Measurements from ENCODE around the gene APBB1IP.
"Not testable (repeated sequence)": the region's sequence is repeated elsewhere in the genome, so short reads cannot be mapped to it uniquely, and the experiment has no call there.

APBB1IP gene

DNA sequence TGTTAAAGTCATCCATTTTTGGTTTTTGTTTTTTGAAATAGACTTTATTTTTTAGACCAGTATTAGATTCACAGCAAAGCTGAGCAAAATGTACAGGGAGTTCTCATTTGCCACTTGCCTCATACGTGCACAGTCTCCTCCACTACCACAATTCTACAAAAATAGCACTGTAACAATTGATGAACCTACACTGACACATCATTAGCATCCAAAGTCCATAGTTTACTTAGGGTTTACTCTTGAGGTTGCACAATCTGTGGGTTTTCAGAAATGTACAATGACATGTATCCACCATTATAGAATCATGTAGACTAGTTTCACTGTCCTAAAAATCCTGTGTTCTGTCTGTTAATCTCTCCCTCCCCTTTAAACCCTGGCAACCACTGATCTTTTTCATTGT is 133.5 kb downstream of the APBB1IP start:
- H3K9me3 ChIP-seq (ENCODE audit: control insufficient read depth in 1 of 2, low read length in 2 of 2): no peaks in the 10 kb centered on the region
- no peak overlapping the region for H3K4me3 ChIP-seq (ENCODE audit: low read depth in 1 of 2, low read length in 2 of 2)
- H3K4me1 ChIP-seq (ENCODE audit: control insufficient read depth in 1 of 2, insufficient read depth in 2 of 2, low read length in 2 of 2): no peaks in the 10 kb centered on the region
- H3K27ac ChIP-seq (ENCODE audit: low read depth, low read length): no peak overlapping the region
- peaks cover 0 to 5% of the 10 kb centered on the region in 2 donors for H3K27me3 ChIP-seq (ENCODE audit: control insufficient read depth in 1 of 2, insufficient read depth in 2 of 2, low read length in 2 of 2)
- H3K9ac ChIP-seq (ENCODE audit: low read depth in 1 of 2, low read length in 2 of 2): no peak overlapping the region
- no peaks in the 10 kb centered on the region for H3K36me3 ChIP-seq (ENCODE audit: control insufficient read depth in 1 of 2, insufficient read depth in 2 of 2, low read length in 2 of 2)

DNA sequence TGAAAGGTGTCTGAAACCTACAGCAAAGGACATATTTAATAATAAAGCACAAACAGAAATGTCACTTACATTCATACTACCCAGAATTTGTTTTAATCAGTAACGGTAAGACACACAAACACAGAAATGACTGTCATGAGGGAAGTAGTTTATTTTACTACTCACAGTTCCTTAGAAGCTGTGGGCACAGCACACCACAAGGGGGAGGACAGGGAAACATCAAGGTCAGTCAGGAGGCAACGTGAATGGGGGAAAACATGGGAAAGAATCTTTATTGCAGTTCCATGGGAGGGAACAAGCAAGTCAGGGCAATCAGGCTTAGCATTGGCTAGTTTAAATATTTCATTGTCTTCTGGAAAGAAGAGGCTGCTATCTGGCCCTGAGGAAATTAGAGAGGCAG is 135.5 kb downstream of the APBB1IP start:
- Histone ChIP-seq H3K9me3 (ENCODE audit: control insufficient read depth in 1 of 2, low read length in 2 of 2) (no peaks in the 10 kb centered on the region), H3K4me1 (ENCODE audit: control insufficient read depth in 1 of 2, insufficient read depth in 2 of 2, low read length in 2 of 2) (no peaks in the 10 kb centered on the region), H3K4me3 (ENCODE audit: low read depth in 1 of 2, low read length in 2 of 2) (no peak overlapping the region), H3K36me3 (ENCODE audit: control insufficient read depth in 1 of 2, insufficient read depth in 2 of 2, low read length in 2 of 2) (no peaks in the 10 kb centered on the region), H3K9ac (ENCODE audit: low read depth in 1 of 2, low read length in 2 of 2) (no peak overlapping the region), H3K27ac (ENCODE audit: low read depth, low read length) (no peak overlapping the region), H3K27me3 (ENCODE audit: control insufficient read depth in 1 of 2, insufficient read depth in 2 of 2, low read length in 2 of 2) (no peaks in the 10 kb centered on the region)

DNA sequence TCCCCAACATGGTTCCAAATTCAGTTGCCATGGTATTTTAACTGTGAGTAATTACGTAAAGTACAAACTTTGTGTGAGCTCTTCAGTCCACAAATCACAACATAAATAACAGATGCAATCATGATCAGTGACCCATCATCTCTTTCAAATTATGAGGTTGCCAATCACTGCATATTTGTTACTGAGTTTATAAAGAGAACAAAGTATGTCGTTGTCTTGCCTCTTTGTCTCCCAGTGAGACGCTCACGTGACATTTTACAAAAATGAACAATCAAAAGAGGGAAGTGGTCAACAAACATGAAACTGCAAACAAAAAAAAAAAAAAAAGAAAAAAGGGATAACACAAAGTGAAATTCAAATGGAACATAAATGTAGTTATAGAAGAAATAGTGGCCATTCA is 136.6 kb downstream of the APBB1IP start:
- Histone ChIP-seq H3K36me3 (ENCODE audit: control insufficient read depth in 1 of 2, insufficient read depth in 2 of 2, low read length in 2 of 2) (no peaks in the 10 kb centered on the region), H3K27me3 (ENCODE audit: control insufficient read depth in 1 of 2, insufficient read depth in 2 of 2, low read length in 2 of 2) (no peaks in the 10 kb centered on the region), H3K9me3 (ENCODE audit: control insufficient read depth in 1 of 2, low read length in 2 of 2) (no peaks in the 10 kb centered on the region), H3K4me1 (ENCODE audit: control insufficient read depth in 1 of 2, insufficient read depth in 2 of 2, low read length in 2 of 2) (no peaks in the 10 kb centered on the region), H3K4me3 (ENCODE audit: low read depth in 1 of 2, low read length in 2 of 2) (no peak overlapping the region), H3K27ac (ENCODE audit: low read depth, low read length) (no peak overlapping the region), H3K9ac (ENCODE audit: low read depth in 1 of 2, low read length in 2 of 2) (no peak overlapping the region)

DNA sequence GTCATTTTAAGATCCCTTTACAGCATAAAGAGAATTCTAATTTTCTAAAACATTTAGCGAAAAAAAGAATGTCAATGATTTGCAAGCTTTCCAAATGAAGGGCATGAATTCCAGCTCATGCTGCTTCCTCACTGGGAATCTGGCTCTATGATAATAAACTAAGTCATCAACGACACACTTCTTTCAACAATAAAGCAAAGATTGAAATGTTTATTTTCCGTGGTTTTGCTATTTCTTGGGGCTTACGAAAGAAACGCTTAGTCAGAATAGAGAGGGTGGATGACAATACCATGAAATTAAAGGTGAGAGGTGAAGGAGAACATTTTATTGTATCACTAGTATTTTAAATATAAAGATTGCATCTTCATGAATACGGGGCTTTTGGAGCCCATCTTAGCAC is 140.2 kb downstream of the APBB1IP start:
- H3K27me3 ChIP-seq (ENCODE audit: control insufficient read depth in 1 of 2, insufficient read depth in 2 of 2, low read length in 2 of 2): not testable (repeated sequence)

DNA sequence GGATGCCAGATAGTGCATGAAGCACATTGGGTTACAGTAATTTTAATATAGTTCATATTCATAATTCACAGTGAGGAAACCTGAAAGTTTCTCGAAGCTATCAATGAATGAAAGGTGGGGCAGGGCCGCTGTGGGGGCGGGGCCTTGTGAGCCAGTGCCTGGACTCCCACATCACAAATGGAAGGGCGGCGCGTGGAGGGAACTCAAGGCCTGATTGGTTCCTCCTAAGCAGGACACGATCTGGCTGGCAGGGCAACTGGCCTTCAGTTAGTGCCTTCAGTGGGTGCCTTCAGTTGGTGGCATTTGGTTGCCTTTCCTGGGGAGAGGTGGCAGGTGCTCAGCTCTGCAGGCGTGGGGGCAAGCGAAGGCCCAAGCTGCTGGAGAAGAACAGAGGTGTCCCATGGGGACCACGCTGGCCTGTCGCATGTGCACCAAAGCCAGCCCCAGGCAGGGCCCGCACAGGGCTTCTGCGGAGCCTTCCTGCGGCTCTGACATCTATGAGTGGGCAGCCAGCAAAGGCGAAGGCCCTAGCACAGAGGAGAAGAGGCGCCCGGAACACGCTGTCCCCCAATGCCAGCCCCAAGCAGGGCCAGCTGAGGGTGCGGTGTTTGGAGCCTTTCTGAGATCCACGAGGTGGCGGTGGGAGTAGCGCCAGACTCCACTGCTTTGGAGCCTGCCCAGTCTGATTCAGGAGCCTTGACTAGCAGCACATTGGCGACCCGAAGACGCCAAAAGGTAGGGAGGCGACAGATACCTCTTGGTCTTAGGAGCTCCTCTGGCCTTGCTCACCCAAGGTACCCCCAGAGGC is 141.3 kb downstream of the APBB1IP start:
- Histone ChIP-seq H3K4me3 (ENCODE audit: low read depth in 1 of 2, low read length in 2 of 2) (no peak overlapping the region), H3K9me3 (ENCODE audit: control insufficient read depth in 1 of 2, low read length in 2 of 2) (no peaks in the 10 kb centered on the region), H3K36me3 (ENCODE audit: control insufficient read depth in 1 of 2, insufficient read depth in 2 of 2, low read length in 2 of 2) (no peaks in the 10 kb centered on the region), H3K9ac (ENCODE audit: low read depth in 1 of 2, low read length in 2 of 2) (no peak overlapping the region), H3K27me3 (ENCODE audit: control insufficient read depth in 1 of 2, insufficient read depth in 2 of 2, low read length in 2 of 2) (no peaks in the 10 kb centered on the region), H3K4me1 (ENCODE audit: control insufficient read depth in 1 of 2, insufficient read depth in 2 of 2, low read length in 2 of 2) (no peaks in the 10 kb centered on the region), H3K27ac (ENCODE audit: low read depth, low read length) (no peak overlapping the region)

More for the DNA sequence above, 140.2 kb downstream of the APBB1IP start:
- H3K9me3 ChIP-seq (ENCODE audit: control insufficient read depth in 1 of 2, low read length in 2 of 2); H3K27ac ChIP-seq (ENCODE audit: low read depth, low read length); H3K9ac ChIP-seq (ENCODE audit: low read depth in 1 of 2, low read length in 2 of 2); H3K4me1 ChIP-seq (ENCODE audit: control insufficient read depth in 1 of 2, insufficient read depth in 2 of 2, low read length in 2 of 2); H3K4me3 ChIP-seq (ENCODE audit: low read depth in 1 of 2, low read length in 2 of 2); H3K36me3 ChIP-seq (ENCODE audit: control insufficient read depth in 1 of 2, insufficient read depth in 2 of 2, low read length in 2 of 2): not testable (repeated sequence)

DNA sequence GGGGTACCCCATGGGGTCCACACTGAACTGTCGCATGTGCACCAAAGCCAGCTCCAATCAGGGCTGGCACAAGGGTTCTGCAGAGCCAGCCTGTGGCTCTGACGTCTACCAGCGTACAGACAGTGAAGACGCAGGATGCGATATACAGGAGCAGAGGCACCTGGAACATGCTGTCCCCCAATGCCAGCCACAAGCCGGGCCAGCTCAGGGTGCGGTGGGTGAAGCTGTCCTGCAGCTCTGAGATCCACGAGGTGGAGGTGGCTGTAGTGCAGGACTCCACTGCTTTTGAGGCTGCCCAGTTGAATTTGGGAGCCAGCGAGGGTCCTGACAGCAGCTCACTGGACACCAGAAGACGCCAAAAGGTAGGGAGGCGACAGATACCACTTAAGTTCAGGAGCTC is 148.1 kb downstream of the APBB1IP start:
- H3K27ac ChIP-seq (ENCODE audit: low read depth, low read length): no peak overlapping the region
- no peaks in the 10 kb centered on the region for H3K4me1 ChIP-seq (ENCODE audit: control insufficient read depth in 1 of 2, insufficient read depth in 2 of 2, low read length in 2 of 2)
- no peaks in the 10 kb centered on the region for H3K36me3 ChIP-seq (ENCODE audit: control insufficient read depth in 1 of 2, insufficient read depth in 2 of 2, low read length in 2 of 2)
- no peaks in the 10 kb centered on the region for H3K9me3 ChIP-seq (ENCODE audit: control insufficient read depth in 1 of 2, low read length in 2 of 2)
- no peak overlapping the region for H3K9ac ChIP-seq (ENCODE audit: low read depth in 1 of 2, low read length in 2 of 2)
- no peaks in the 10 kb centered on the region for H3K27me3 ChIP-seq (ENCODE audit: control insufficient read depth in 1 of 2, insufficient read depth in 2 of 2, low read length in 2 of 2)
- no peak overlapping the region for H3K4me3 ChIP-seq (ENCODE audit: low read depth in 1 of 2, low read length in 2 of 2)

DNA sequence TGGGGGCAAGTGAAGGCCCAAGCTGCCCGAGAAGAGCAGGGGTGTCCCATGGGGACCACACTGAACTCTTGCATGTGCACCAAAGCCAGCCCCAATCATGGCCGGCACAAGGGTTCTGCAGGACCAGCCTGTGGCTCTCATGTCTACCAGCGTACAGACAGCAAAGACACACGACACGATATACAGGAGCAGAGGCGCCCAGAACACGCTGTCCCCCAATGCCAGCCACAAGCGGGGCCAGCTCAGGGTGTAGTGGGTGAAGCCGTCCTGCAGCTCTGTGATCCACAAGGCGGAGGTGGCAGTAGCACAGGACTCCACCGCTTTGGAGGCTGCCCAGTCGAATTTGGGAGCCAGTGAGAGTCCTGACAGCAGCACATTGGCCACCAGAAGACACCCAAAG is 150.5 kb downstream of the APBB1IP start:
- Histone ChIP-seq H3K4me1 (ENCODE audit: control insufficient read depth in 1 of 2, insufficient read depth in 2 of 2, low read length in 2 of 2) (no peaks in the 10 kb centered on the region), H3K9ac (ENCODE audit: low read depth in 1 of 2, low read length in 2 of 2) (no peak overlapping the region), H3K36me3 (ENCODE audit: control insufficient read depth in 1 of 2, insufficient read depth in 2 of 2, low read length in 2 of 2) (no peaks in the 10 kb centered on the region), H3K4me3 (ENCODE audit: low read depth in 1 of 2, low read length in 2 of 2) (no peak overlapping the region), H3K27ac (ENCODE audit: low read depth, low read length) (no peak overlapping the region), H3K27me3 (ENCODE audit: control insufficient read depth in 1 of 2, insufficient read depth in 2 of 2, low read length in 2 of 2) (no peaks in the 10 kb centered on the region), H3K9me3 (ENCODE audit: control insufficient read depth in 1 of 2, low read length in 2 of 2) (no peaks in the 10 kb centered on the region)

DNA sequence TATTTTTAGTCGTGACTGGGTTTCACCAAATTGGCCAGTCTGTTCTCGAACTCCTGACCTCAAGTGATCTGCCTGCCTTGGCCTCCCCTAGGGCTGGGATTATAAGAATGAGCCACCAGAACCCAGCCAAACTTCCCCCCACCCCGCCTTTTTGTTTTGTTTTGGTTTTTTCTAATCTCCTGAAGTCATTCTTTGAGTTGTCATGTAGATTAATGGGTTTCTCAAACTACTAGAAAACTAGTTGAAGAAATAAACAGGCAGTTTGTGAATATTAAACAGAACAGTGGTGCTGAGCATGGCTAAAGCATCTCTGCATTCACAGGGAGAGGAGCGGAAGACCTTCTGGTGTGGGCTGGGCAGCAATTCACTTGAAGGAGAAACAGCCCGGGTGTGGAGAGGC is 151.7 kb downstream of the APBB1IP start:
- H3K9me3 ChIP-seq (ENCODE audit: control insufficient read depth in 1 of 2, low read length in 2 of 2); H3K27ac ChIP-seq (ENCODE audit: low read depth, low read length); H3K36me3 ChIP-seq (ENCODE audit: control insufficient read depth in 1 of 2, insufficient read depth in 2 of 2, low read length in 2 of 2); H3K9ac ChIP-seq (ENCODE audit: low read depth in 1 of 2, low read length in 2 of 2); H3K4me1 ChIP-seq (ENCODE audit: control insufficient read depth in 1 of 2, insufficient read depth in 2 of 2, low read length in 2 of 2); H3K27me3 ChIP-seq (ENCODE audit: control insufficient read depth in 1 of 2, insufficient read depth in 2 of 2, low read length in 2 of 2); H3K4me3 ChIP-seq (ENCODE audit: low read depth in 1 of 2, low read length in 2 of 2): not testable (repeated sequence)

DNA sequence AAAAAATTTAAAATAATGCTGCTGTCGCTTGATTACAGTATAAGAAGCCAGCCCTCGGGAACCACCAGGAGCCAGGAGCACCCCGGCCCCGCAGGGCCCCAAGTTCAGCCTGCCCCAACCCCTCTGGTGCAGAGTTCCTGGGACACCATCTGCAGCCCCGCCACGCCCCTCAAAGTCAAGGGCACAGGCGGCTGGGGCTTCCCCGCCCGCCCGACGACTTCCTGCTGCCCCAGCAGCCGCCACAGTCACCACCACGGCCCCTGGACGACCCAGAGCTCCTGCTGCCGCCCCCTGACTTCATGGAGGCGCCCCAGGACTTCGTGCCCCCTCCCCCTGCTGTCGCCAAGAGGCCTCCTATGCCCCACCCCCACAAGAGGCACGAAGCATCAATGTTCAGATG is 155.8 kb downstream of the APBB1IP start:
- no peaks in the 10 kb centered on the region for H3K36me3 ChIP-seq (ENCODE audit: control insufficient read depth in 1 of 2, insufficient read depth in 2 of 2, low read length in 2 of 2)
- H3K4me1 ChIP-seq (ENCODE audit: control insufficient read depth in 1 of 2, insufficient read depth in 2 of 2, low read length in 2 of 2): no peaks in the 10 kb centered on the region
- H3K27ac ChIP-seq (ENCODE audit: low read depth, low read length): no peak overlapping the region
- no peak overlapping the region for H3K9ac ChIP-seq (ENCODE audit: low read depth in 1 of 2, low read length in 2 of 2)
- peak overlapping the region in 1 of 2 donors; percentile 15 for H3K4me3 ChIP-seq (ENCODE audit: low read depth in 1 of 2, low read length in 2 of 2)
- H3K9me3 ChIP-seq (ENCODE audit: control insufficient read depth in 1 of 2, low read length in 2 of 2): no peaks in the 10 kb centered on the region
- H3K27me3 ChIP-seq (ENCODE audit: control insufficient read depth in 1 of 2, insufficient read depth in 2 of 2, low read length in 2 of 2): no peaks in the 10 kb centered on the region

DNA sequence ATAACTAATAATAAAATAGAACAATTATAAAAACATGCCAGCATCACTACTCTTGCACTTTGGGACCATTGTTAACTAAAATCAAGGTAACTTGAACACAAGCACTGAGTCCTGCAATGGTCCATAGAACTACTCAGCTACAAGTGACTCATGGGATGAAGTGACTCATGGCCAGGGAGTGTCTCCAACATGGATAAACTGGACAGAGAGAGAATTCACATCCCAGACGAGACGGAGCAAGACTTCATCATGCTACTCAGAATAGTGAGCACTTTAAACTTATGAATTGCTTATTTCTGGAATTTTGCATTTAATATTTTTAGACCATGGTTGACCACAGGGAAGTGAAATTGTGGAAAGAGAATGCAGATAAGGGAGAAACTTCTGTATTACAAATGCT is 165.1 kb downstream of the APBB1IP start:
- not testable (repeated sequence) for H3K9ac ChIP-seq (ENCODE audit: low read depth in 1 of 2, low read length in 2 of 2); H3K4me1 ChIP-seq (ENCODE audit: control insufficient read depth in 1 of 2, insufficient read depth in 2 of 2, low read length in 2 of 2); H3K36me3 ChIP-seq (ENCODE audit: control insufficient read depth in 1 of 2, insufficient read depth in 2 of 2, low read length in 2 of 2); H3K9me3 ChIP-seq (ENCODE audit: control insufficient read depth in 1 of 2, low read length in 2 of 2); H3K27ac ChIP-seq (ENCODE audit: low read depth, low read length); H3K4me3 ChIP-seq (ENCODE audit: low read depth in 1 of 2, low read length in 2 of 2); H3K27me3 ChIP-seq (ENCODE audit: control insufficient read depth in 1 of 2, insufficient read depth in 2 of 2, low read length in 2 of 2)
